ENCODE data around the gene EIF1AD.
"Not testable (repeated sequence)": the region's sequence is repeated elsewhere in the genome, so short reads cannot be mapped to it uniquely, and the experiment has no call there.

EIF1AD gene

GRCh38 chr11:65973439-65974110, 28.4 kb downstream of the EIF1AD start:
- no peak for FAIRE-seq

GRCh38 chr11:65972116-65972515, 29.8 kb downstream of the EIF1AD start:
- DNase-seq (ENCODE audit: low spot score) (no peak), FAIRE-seq (no peak)

More at GRCh38 chr11:65973439-65974110, 28.4 kb downstream of the EIF1AD start:
- peak; percentile 26 for DNase-seq (ENCODE audit: low spot score)

- DNase-seq (ENCODE audit: low spot score) (no peak), FAIRE-seq (no peak)
Measured at GRCh38 chr11:65968600-65969482, 33.1 kb downstream of the EIF1AD start.

- DNase-seq (ENCODE audit: low spot score) (no peak), FAIRE-seq (no peak)
Measured at GRCh38 chr11:65967329-65967934, 34.5 kb downstream of the EIF1AD start.

- DNase-seq (ENCODE audit: low spot score) (no peak), FAIRE-seq (no peak)
Measured at GRCh38 chr11:65965986-65966762, 35.8 kb downstream of the EIF1AD start.

GRCh38 chr11:65964906-65965305, 37.1 kb downstream of the EIF1AD start:
- no peak for FAIRE-seq
- no peak for DNase-seq (ENCODE audit: low spot score)

GRCh38 chr11:65962141-65962564, 39.8 kb downstream of the EIF1AD start:
- FAIRE-seq: no peak

GRCh38 chr11:65961267-65962140, 40.5 kb downstream of the EIF1AD start, which contains the start of gene SART1:
Gene SART1 (plus strand): TSS chr11:65961734. CDS start chr11:65961781, 47 bp downstream.
- FAIRE-seq (peak; percentile 62), DNase-seq (ENCODE audit: low spot score) (peak; percentile 90)

More at GRCh38 chr11:65962141-65962564, 39.8 kb downstream of the EIF1AD start:
- no peak for DNase-seq (ENCODE audit: low spot score)

GRCh38 chr11:65960824-65961266, 41.1 kb downstream of the EIF1AD start:
- FAIRE-seq: no peak
- DNase-seq (ENCODE audit: low spot score): no peak

- FAIRE-seq: no peak
Measured at GRCh38 chr11:65958774-65959420, 43.1 kb downstream of the EIF1AD start.

GRCh38 chr11:65958291-65958690, 43.7 kb downstream of the EIF1AD start:
- FAIRE-seq (no peak), DNase-seq (ENCODE audit: low spot score) (no peak)

More at GRCh38 chr11:65958774-65959420, 43.1 kb downstream of the EIF1AD start:
- DNase-seq (ENCODE audit: low spot score): no peak

GRCh38 chr11:65954771-65955170, 47.2 kb downstream of the EIF1AD start:
- no peak for FAIRE-seq

GRCh38 chr11:65953471-65953870, 48.5 kb downstream of the EIF1AD start:
- FAIRE-seq: no peak
- DNase-seq (ENCODE audit: low spot score): no peak

More at GRCh38 chr11:65954771-65955170, 47.2 kb downstream of the EIF1AD start:
- DNase-seq (ENCODE audit: low spot score): no peak

- FAIRE-seq (no peak), DNase-seq (ENCODE audit: low spot score) (no peak)
Measured at GRCh38 chr11:65952052-65952521, 49.9 kb downstream of the EIF1AD start.

GRCh38 chr11:65951641-65952040, 50.3 kb downstream of the EIF1AD start:
- FAIRE-seq; DNase-seq (ENCODE audit: low spot score): not testable (repeated sequence)

GRCh38 chr11:65950711-65951110, 51.2 kb downstream of the EIF1AD start:
- DNase-seq (ENCODE audit: low spot score): not testable (repeated sequence)

GRCh38 chr11:65947603-65948125, 54.3 kb downstream of the EIF1AD start:
- no peak for FAIRE-seq
- no peak for DNase-seq (ENCODE audit: low spot score)

More at GRCh38 chr11:65950711-65951110, 51.2 kb downstream of the EIF1AD start:
- FAIRE-seq: not testable (repeated sequence)

- FAIRE-seq: no peak
- DNase-seq (ENCODE audit: low spot score): no peak
Measured at GRCh38 chr11:65947133-65947532, 54.8 kb downstream of the EIF1AD start.

GRCh38 chr11:65946655-65947054, 55.3 kb downstream of the EIF1AD start:
- DNase-seq (ENCODE audit: low spot score): no peak
- FAIRE-seq: no peak
